Measurements from ENCODE around the gene PPP5C. TPM values are rescaled to one million over a fixed set of nuclear protein-coding genes. Genes with fewer than 3 reads are reported as not detected.

PPP5C gene
- total RNA-seq, 1 experiment from 2014 or later, result 58.1 TPM

- Histone ChIP-seq H3K9me3 (ENCODE audit: control insufficient read depth, insufficient read depth, low read depth, low read length) (no peaks in the 10 kb centered on the region), H3K4me1 (ENCODE audit: control insufficient read depth, insufficient read depth, low read length) (no peaks in the 10 kb centered on the region), H3K27me3 (ENCODE audit: control insufficient read depth, insufficient read depth, low read length) (no peaks in the 10 kb centered on the region), H3K36me3 (ENCODE audit: control insufficient read depth, insufficient read depth, low read length) (peaks cover 8% of the 10 kb centered on the region; the same call in 1 of the 2 replicates), H3K27ac (ENCODE audit: low read length) (no peak overlapping the region), H3K4me3 (ENCODE audit: low read depth in 2 of 2, low read length in 2 of 2) (no peak overlapping the region)
- DNase-seq (ENCODE audit: low read depth, low spot score), result no peak
- POLR2A ChIA-PET, result no interaction called here
- BruUV-seq (replicated peaks), result no TSS peak
- in situ Hi-C loops (cut with HindIII; ENCODE audit: low pct_unique_long_range_greater_than_20kb, low sequenced_read_pairs), result no loop called here
- intact Hi-C loops (cut with micrococcal nuclease; ENCODE audit: unreplicated experiment), result no loop called here
- TF ChIP-seq CTCF (IDR thresholded peaks at IDR 0.05) (no peak), REST (IDR thresholded peaks at IDR 0.05; ENCODE audit: insufficient read depth in 1 of 2, low read depth in 2 of 2, low read length in 1 of 2) (no peak), TCF7L2 (IDR thresholded peaks at IDR 0.05; ENCODE audit: low read depth, low read length) (no peak), SIN3A (IDR thresholded peaks at IDR 0.05; ENCODE audit: borderline replicate concordance, insufficient read depth, low read depth, low read length) (no peak), POLR2AphosphoS5 (IDR thresholded peaks at IDR 0.05; ENCODE audit: low read depth, low read length) (no peak)
- no peak for ATAC-seq
- CTCF ChIA-PET, result no interaction called here
Measured at GRCh38 chr19:46381756-46382345, 35.0 kb downstream of the PPP5C start.

GRCh38 chr19:46383171-46383815 lies 36.4 kb downstream of the PPP5C start:
- intact Hi-C loops (cut with micrococcal nuclease; ENCODE audit: unreplicated experiment), result no loop called here
- POLR2A ChIA-PET, result interaction anchor here (0.9 kb wide), 1 partner anchor 156 kb away, joined by 4 read pairs; no protein-coding TSS in a partner anchor
- TF ChIP-seq TCF7L2 (IDR thresholded peaks at IDR 0.05; ENCODE audit: low read depth, low read length) (no peak), POLR2AphosphoS5 (IDR thresholded peaks at IDR 0.05; ENCODE audit: low read depth, low read length) (no peak)
- no peak overlapping the region for H3K27ac ChIP-seq (ENCODE audit: low read length)
- no peaks in the 10 kb centered on the region for H3K9me3 ChIP-seq (ENCODE audit: control insufficient read depth, insufficient read depth, low read depth, low read length)
- DNase-seq (ENCODE audit: low read depth, low spot score), result no peak
- no peaks in the 10 kb centered on the region for H3K27me3 ChIP-seq (ENCODE audit: control insufficient read depth, insufficient read depth, low read length)
- 0 out of 2 replicates have a peak, but pooled peaks cover 6% of the 10 kb centered on the region for H3K36me3 ChIP-seq (ENCODE audit: control insufficient read depth, insufficient read depth, low read length)
- CTCF ChIA-PET, result no interaction called here
- in situ Hi-C loops (cut with HindIII; ENCODE audit: low pct_unique_long_range_greater_than_20kb, low sequenced_read_pairs), result no loop called here
- H3K4me3 ChIP-seq (ENCODE audit: low read depth in 2 of 2, low read length in 2 of 2), result no peak overlapping the region
- no peaks in the 10 kb centered on the region for H3K4me1 ChIP-seq (ENCODE audit: control insufficient read depth, insufficient read depth, low read length)
- ATAC-seq, result no peak
- no TSS peak for BruUV-seq (replicated peaks)

GRCh38 chr19:46383846-46384245 lies 37.0 kb downstream of the PPP5C start:
- ATAC-seq, result no peak
- Histone ChIP-seq H3K27ac (ENCODE audit: low read length) (no peak overlapping the region), H3K27me3 (ENCODE audit: control insufficient read depth, insufficient read depth, low read length) (no peaks in the 10 kb centered on the region), H3K9me3 (ENCODE audit: control insufficient read depth, insufficient read depth, low read depth, low read length) (no peaks in the 10 kb centered on the region), H3K36me3 (ENCODE audit: control insufficient read depth, insufficient read depth, low read length) (0 out of 2 replicates have a peak, but pooled peaks cover 6% of the 10 kb centered on the region), H3K4me1 (ENCODE audit: control insufficient read depth, insufficient read depth, low read length) (no peaks in the 10 kb centered on the region), H3K4me3 (ENCODE audit: low read depth in 2 of 2, low read length in 2 of 2) (no peak overlapping the region)
- in situ Hi-C loops (cut with HindIII; ENCODE audit: low pct_unique_long_range_greater_than_20kb, low sequenced_read_pairs), result no loop called here
- POLR2A ChIA-PET, result no interaction called here
- CTCF ChIA-PET, result no interaction called here
- TF ChIP-seq REST (IDR thresholded peaks at IDR 0.05; ENCODE audit: insufficient read depth in 1 of 2, low read depth in 2 of 2, low read length in 1 of 2), result no peak
- TF ChIP-seq CTCF (IDR thresholded peaks at IDR 0.05), result no peak
- no peak for TF ChIP-seq POLR2AphosphoS5 (IDR thresholded peaks at IDR 0.05; ENCODE audit: low read depth, low read length)
- no peak for TF ChIP-seq SIN3A (IDR thresholded peaks at IDR 0.05; ENCODE audit: borderline replicate concordance, insufficient read depth, low read depth, low read length)
- TF ChIP-seq TCF7L2 (IDR thresholded peaks at IDR 0.05; ENCODE audit: low read depth, low read length), result no peak
- no TSS peak for BruUV-seq (replicated peaks)
- DNase-seq (ENCODE audit: low read depth, low spot score), result no peak
- intact Hi-C loops (cut with micrococcal nuclease; ENCODE audit: unreplicated experiment), result no loop called here

Data from Panc1 (cell line).